ENCODE measurements around the gene FASTKD2.

Gene FASTKD2

DNA sequence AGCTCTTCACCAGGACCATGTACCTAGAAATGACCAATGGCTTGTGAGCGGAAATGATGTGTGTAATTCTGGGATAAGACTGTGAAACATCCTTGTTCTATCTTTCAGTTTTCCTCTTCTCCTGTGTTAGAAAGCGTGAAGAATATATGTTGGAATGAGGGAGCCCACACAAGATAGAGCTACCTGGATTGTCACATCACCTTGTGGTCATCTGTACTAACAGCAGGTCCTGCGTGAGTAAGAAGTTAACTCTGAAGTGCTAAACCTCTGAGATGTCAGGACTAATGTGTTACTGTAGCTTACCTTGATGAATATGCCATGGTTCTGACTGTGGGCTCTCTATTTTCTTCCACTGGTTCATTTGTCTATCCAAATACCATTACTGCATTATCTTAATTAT is 75.6 kb downstream of the FASTKD2 start:
- no peak for DNase-seq

All from activated CD4-positive, alpha-beta T cell treated with anti-CD3 and anti-CD28 coated beads, Interleukin-2, amount 50 U/mL, for 48 hours (primary cell).